ENCODE measurements around the gene CELF2. TPM values are rescaled to one million over a fixed set of nuclear protein-coding genes. Genes with fewer than 3 reads are reported as not detected.

Gene CELF2
- polyA plus RNA-seq, 2 donors: 2.2 to 4.0 TPM

GRCh38 chr10:11212288-11213085 lies 194.8 kb downstream of the CELF2 start:
- WGBS, 2 donors: 69 to 73% methylated on average over 7 of the region's 7 CpGs
- H3K9me3 ChIP-seq (ENCODE audit: control insufficient read depth in 2 of 2, insufficient read depth in 1 of 2, low read depth in 1 of 2, low read length in 1 of 2): no peaks in the 10 kb centered on the region
- H3K4me3 ChIP-seq (ENCODE audit: low read depth in 1 of 2, low read length in 2 of 2): no peak overlapping the region
- H3K27ac ChIP-seq (ENCODE audit: low read depth in 2 of 2, low read length in 1 of 2): no peak overlapping the region
- no peaks in the 10 kb centered on the region for H3K27me3 ChIP-seq (ENCODE audit: control insufficient read depth in 1 of 2, insufficient read depth in 2 of 2, low read length in 2 of 2)
- no peaks in the 10 kb centered on the region for H3K36me3 ChIP-seq (ENCODE audit: control insufficient read depth in 2 of 2, insufficient read depth in 2 of 2, low read length in 1 of 2)
- H3K4me1 ChIP-seq (ENCODE audit: control insufficient read depth in 2 of 2, insufficient read depth in 2 of 2, low read length in 1 of 2): peaks cover 0 to 3% of the 10 kb centered on the region in 2 donors

DNA sequence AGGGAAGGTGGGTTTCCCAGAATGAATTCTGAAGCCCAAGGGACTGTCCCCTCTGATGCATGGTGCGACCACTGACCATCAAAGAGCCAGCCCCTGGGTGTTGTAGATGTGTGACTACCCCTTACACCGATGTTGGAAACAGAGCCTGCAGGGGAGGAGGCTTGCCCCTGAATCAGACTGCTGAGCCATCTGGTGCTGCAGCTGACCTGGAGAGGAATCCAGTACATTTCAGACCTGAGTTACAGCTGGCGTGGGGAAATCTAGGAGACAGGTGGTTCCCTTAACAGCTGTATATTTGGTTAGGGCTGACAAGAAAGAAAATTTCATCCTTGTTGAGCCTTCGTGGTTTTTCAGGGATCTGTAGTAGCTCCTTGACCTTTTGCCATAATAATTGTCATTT lies 195.5 kb downstream of the CELF2 start:
- Histone ChIP-seq H3K4me1 (ENCODE audit: control insufficient read depth in 2 of 2, insufficient read depth in 2 of 2, low read length in 1 of 2) (peaks cover 0 to 1% of the 10 kb centered on the region in 2 donors), H3K27ac (ENCODE audit: low read depth in 2 of 2, low read length in 1 of 2) (no peak overlapping the region), H3K4me3 (ENCODE audit: low read depth in 1 of 2, low read length in 2 of 2) (no peak overlapping the region), H3K36me3 (ENCODE audit: control insufficient read depth in 2 of 2, insufficient read depth in 2 of 2, low read length in 1 of 2) (no peaks in the 10 kb centered on the region), H3K27me3 (ENCODE audit: control insufficient read depth in 1 of 2, insufficient read depth in 2 of 2, low read length in 2 of 2) (no peaks in the 10 kb centered on the region), H3K9me3 (ENCODE audit: control insufficient read depth in 2 of 2, insufficient read depth in 1 of 2, low read depth in 1 of 2, low read length in 1 of 2) (no peaks in the 10 kb centered on the region)
- 71 to 76% methylated on average over 4 of the region's 4 CpGs for WGBS, 2 donors

DNA sequence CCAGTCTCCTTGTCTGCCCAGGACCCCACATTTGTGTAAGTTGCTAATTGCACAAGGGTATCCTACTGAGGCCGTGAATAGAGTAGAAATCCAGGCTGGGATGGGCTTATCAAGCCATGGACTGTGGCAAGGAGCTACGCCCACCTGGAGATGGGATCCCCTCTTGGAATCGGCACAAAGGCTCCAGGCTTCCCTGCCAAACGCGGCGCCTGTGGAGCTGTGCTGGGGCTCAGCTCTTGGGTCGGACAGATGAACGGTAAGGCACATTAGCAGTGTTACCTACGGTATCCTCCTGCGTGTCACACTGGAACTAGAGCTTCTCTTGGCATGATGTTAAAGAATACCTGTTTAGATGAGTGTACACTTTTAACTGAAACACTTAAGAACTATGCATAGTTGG lies 196.7 kb downstream of the CELF2 start:
- WGBS, 2 donors: 88 to 91% methylated on average over 10 of the region's 10 CpGs
- Histone ChIP-seq H3K9me3 (ENCODE audit: control insufficient read depth in 2 of 2, insufficient read depth in 1 of 2, low read depth in 1 of 2, low read length in 1 of 2) (no peaks in the 10 kb centered on the region), H3K4me1 (ENCODE audit: control insufficient read depth in 2 of 2, insufficient read depth in 2 of 2, low read length in 1 of 2) (no peaks in the 10 kb centered on the region), H3K27me3 (ENCODE audit: control insufficient read depth in 1 of 2, insufficient read depth in 2 of 2, low read length in 2 of 2) (no peaks in the 10 kb centered on the region), H3K27ac (ENCODE audit: low read depth in 2 of 2, low read length in 1 of 2) (no peak overlapping the region), H3K4me3 (ENCODE audit: low read depth in 1 of 2, low read length in 2 of 2) (no peak overlapping the region), H3K36me3 (ENCODE audit: control insufficient read depth in 2 of 2, insufficient read depth in 2 of 2, low read length in 1 of 2) (no peaks in the 10 kb centered on the region)

- 85 to 90% methylated on average over 4 of the region's 4 CpGs for WGBS, 2 donors
- Histone ChIP-seq H3K27ac (ENCODE audit: low read depth in 2 of 2, low read length in 1 of 2) (no peak overlapping the region), H3K4me3 (ENCODE audit: low read depth in 1 of 2, low read length in 2 of 2) (no peak overlapping the region), H3K9me3 (ENCODE audit: control insufficient read depth in 2 of 2, insufficient read depth in 1 of 2, low read depth in 1 of 2, low read length in 1 of 2) (no peaks in the 10 kb centered on the region), H3K36me3 (ENCODE audit: control insufficient read depth in 2 of 2, insufficient read depth in 2 of 2, low read length in 1 of 2) (no peaks in the 10 kb centered on the region), H3K4me1 (ENCODE audit: control insufficient read depth in 2 of 2, insufficient read depth in 2 of 2, low read length in 1 of 2) (no peaks in the 10 kb centered on the region), H3K27me3 (ENCODE audit: control insufficient read depth in 1 of 2, insufficient read depth in 2 of 2, low read length in 2 of 2) (no peaks in the 10 kb centered on the region)
Measured at GRCh38 chr10:11215471-11215870, 197.8 kb downstream of the CELF2 start.

DNA sequence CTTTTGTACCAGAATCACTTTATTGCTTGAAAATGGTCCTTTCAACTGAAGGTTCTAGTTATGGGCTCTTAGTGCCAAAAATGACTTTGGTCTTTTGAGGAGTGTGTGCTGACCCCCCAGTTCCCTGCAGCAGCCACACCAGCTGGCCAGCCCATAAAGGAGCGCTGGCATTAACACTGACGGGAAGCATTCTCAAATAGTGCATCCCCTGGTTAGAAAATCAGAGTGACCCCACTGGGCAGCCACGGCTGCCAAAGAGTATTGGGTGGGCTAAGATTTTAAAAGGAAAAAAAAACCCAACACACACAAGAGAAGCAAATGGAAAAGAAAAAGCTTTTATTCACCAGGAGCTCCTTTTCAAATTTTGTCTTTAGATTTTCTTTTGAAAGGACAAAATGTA lies 199.8 kb downstream of the CELF2 start:
- no peaks in the 10 kb centered on the region for H3K27me3 ChIP-seq (ENCODE audit: control insufficient read depth in 1 of 2, insufficient read depth in 2 of 2, low read length in 2 of 2)
- no peaks in the 10 kb centered on the region for H3K9me3 ChIP-seq (ENCODE audit: control insufficient read depth in 2 of 2, insufficient read depth in 1 of 2, low read depth in 1 of 2, low read length in 1 of 2)
- 85 to 89% methylated on average over 3 of the region's 3 CpGs for WGBS, 2 donors
- no peak overlapping the region for H3K27ac ChIP-seq (ENCODE audit: low read depth in 2 of 2, low read length in 1 of 2)
- no peaks in the 10 kb centered on the region for H3K4me1 ChIP-seq (ENCODE audit: control insufficient read depth in 2 of 2, insufficient read depth in 2 of 2, low read length in 1 of 2)
- no peaks in the 10 kb centered on the region for H3K36me3 ChIP-seq (ENCODE audit: control insufficient read depth in 2 of 2, insufficient read depth in 2 of 2, low read length in 1 of 2)
- H3K4me3 ChIP-seq (ENCODE audit: low read depth in 1 of 2, low read length in 2 of 2): no peak overlapping the region

DNA sequence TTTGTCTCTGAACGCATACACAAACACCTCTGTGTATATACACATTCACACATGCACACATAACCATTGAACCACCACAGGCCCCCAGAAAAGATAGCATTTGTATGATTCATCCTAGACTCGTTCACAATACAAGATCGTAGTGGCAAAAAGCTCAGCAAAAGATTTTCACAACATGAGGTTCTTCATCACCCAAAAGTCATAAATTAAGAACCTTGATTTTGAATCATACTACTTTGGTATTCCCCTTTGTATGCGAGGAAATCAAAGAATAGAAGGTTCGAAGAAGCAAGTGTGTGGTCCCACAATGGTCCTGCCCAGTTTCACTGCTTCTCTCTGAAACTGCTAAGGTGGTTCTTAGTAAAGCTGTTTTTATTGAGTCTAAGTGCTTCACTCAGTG lies 200.7 kb downstream of the CELF2 start:
- H3K4me1 ChIP-seq (ENCODE audit: control insufficient read depth in 2 of 2, insufficient read depth in 2 of 2, low read length in 1 of 2): no peaks in the 10 kb centered on the region
- no peak overlapping the region for H3K4me3 ChIP-seq (ENCODE audit: low read depth in 1 of 2, low read length in 2 of 2)
- no peaks in the 10 kb centered on the region for H3K9me3 ChIP-seq (ENCODE audit: control insufficient read depth in 2 of 2, insufficient read depth in 1 of 2, low read depth in 1 of 2, low read length in 1 of 2)
- no peaks in the 10 kb centered on the region for H3K36me3 ChIP-seq (ENCODE audit: control insufficient read depth in 2 of 2, insufficient read depth in 2 of 2, low read length in 1 of 2)
- H3K27ac ChIP-seq (ENCODE audit: low read depth in 2 of 2, low read length in 1 of 2): no peak overlapping the region
- 65 to 74% methylated on average over 5 of the region's 5 CpGs for WGBS, 2 donors
- no peaks in the 10 kb centered on the region for H3K27me3 ChIP-seq (ENCODE audit: control insufficient read depth in 1 of 2, insufficient read depth in 2 of 2, low read length in 2 of 2)

DNA sequence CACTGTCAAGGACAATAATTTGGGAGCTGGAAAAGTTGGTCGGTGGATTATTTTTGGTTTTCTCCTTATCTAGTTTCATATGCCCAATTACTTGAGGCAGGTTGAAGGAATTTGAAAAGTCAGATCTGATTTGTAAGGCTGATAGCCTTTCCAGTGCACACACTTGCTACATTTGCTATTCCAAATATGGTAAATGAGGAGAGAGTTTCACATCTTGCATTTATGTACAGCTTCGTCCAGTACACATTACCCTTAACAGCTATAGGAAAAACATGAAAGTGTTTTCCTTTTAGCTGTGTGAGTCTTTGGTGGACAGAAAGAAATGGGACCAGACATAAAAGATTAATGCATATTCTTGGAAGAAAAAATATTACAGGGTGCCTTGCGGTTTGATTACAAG lies 201.8 kb downstream of the CELF2 start:
- WGBS, 2 donors: 85 to 87% methylated on average over 3 of the region's 3 CpGs
- Histone ChIP-seq H3K36me3 (ENCODE audit: control insufficient read depth in 2 of 2, insufficient read depth in 2 of 2, low read length in 1 of 2) (no peaks in the 10 kb centered on the region), H3K27ac (ENCODE audit: low read depth in 2 of 2, low read length in 1 of 2) (no peak overlapping the region), H3K9me3 (ENCODE audit: control insufficient read depth in 2 of 2, insufficient read depth in 1 of 2, low read depth in 1 of 2, low read length in 1 of 2) (no peaks in the 10 kb centered on the region), H3K27me3 (ENCODE audit: control insufficient read depth in 1 of 2, insufficient read depth in 2 of 2, low read length in 2 of 2) (no peaks in the 10 kb centered on the region), H3K4me1 (ENCODE audit: control insufficient read depth in 2 of 2, insufficient read depth in 2 of 2, low read length in 1 of 2) (no peaks in the 10 kb centered on the region), H3K4me3 (ENCODE audit: low read depth in 1 of 2, low read length in 2 of 2) (no peak overlapping the region)

- H3K4me1 ChIP-seq (ENCODE audit: control insufficient read depth in 2 of 2, insufficient read depth in 2 of 2, low read length in 1 of 2): peaks cover 6 to 17% of the 10 kb centered on the region in 2 donors
- H3K36me3 ChIP-seq (ENCODE audit: control insufficient read depth in 2 of 2, insufficient read depth in 2 of 2, low read length in 1 of 2): no peaks in the 10 kb centered on the region
- H3K27me3 ChIP-seq (ENCODE audit: control insufficient read depth in 1 of 2, insufficient read depth in 2 of 2, low read length in 2 of 2): no peaks in the 10 kb centered on the region
- H3K4me3 ChIP-seq (ENCODE audit: low read depth in 1 of 2, low read length in 2 of 2): no peak overlapping the region
- H3K27ac ChIP-seq (ENCODE audit: low read depth in 2 of 2, low read length in 1 of 2): no peak overlapping the region
- WGBS, 2 donors: 86 to 92% methylated on average over 9 of the region's 9 CpGs
- no peaks in the 10 kb centered on the region for H3K9me3 ChIP-seq (ENCODE audit: control insufficient read depth in 2 of 2, insufficient read depth in 1 of 2, low read depth in 1 of 2, low read length in 1 of 2)
Measured at GRCh38 chr10:11223081-11223480, 205.4 kb downstream of the CELF2 start.

DNA sequence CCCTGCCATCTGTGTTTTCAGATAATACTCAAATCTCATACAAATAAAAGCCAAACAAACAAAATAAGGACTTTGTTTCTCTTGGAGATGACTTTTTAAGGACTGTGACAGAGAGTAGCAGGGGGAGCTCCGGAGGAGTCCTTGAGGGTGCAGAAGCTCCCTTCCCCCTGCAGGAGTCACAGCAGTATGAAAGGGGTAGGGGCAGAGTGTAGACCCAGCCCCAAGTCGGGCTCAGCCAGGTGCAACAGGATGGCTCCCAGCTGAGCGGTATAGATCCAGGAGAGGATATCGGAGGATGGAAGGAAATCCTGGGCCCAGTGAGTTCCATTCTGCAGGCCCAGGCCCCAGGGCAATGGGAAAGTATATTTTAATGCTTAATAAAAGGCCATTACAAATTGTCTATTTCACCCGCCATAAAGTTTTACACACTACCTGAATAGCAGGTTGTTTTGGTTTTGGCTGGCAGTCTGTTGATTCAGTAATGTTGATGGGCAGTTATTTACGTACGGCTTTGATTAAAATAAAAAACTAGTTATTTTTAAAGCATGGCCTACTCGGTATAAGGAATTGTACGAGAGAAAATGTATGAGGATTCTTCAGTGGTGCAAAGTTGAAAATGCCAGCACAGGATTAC lies 206.0 kb downstream of the CELF2 start:
- no peak overlapping the region for H3K4me3 ChIP-seq (ENCODE audit: low read depth in 1 of 2, low read length in 2 of 2)
- H3K27me3 ChIP-seq (ENCODE audit: control insufficient read depth in 1 of 2, insufficient read depth in 2 of 2, low read length in 2 of 2): no peaks in the 10 kb centered on the region
- no peaks in the 10 kb centered on the region for H3K36me3 ChIP-seq (ENCODE audit: control insufficient read depth in 2 of 2, insufficient read depth in 2 of 2, low read length in 1 of 2)
- peaks cover 6 to 17% of the 10 kb centered on the region in 2 donors for H3K4me1 ChIP-seq (ENCODE audit: control insufficient read depth in 2 of 2, insufficient read depth in 2 of 2, low read length in 1 of 2)
- 91% methylated on average over 9 of the region's 9 CpGs for WGBS, 2 donors
- no peaks in the 10 kb centered on the region for H3K9me3 ChIP-seq (ENCODE audit: control insufficient read depth in 2 of 2, insufficient read depth in 1 of 2, low read depth in 1 of 2, low read length in 1 of 2)
- H3K27ac ChIP-seq (ENCODE audit: low read depth in 2 of 2, low read length in 1 of 2): no peak overlapping the region

- Histone ChIP-seq H3K4me3 (ENCODE audit: low read depth in 1 of 2, low read length in 2 of 2) (no peak overlapping the region), H3K27me3 (ENCODE audit: control insufficient read depth in 1 of 2, insufficient read depth in 2 of 2, low read length in 2 of 2) (no peaks in the 10 kb centered on the region), H3K36me3 (ENCODE audit: control insufficient read depth in 2 of 2, insufficient read depth in 2 of 2, low read length in 1 of 2) (no peaks in the 10 kb centered on the region), H3K27ac (ENCODE audit: low read depth in 2 of 2, low read length in 1 of 2) (no peak overlapping the region), H3K4me1 (ENCODE audit: control insufficient read depth in 2 of 2, insufficient read depth in 2 of 2, low read length in 1 of 2) (peaks cover 6 to 17% of the 10 kb centered on the region in 2 donors), H3K9me3 (ENCODE audit: control insufficient read depth in 2 of 2, insufficient read depth in 1 of 2, low read depth in 1 of 2, low read length in 1 of 2) (no peaks in the 10 kb centered on the region)
- WGBS, 2 donors: 94 to 96% methylated on average over 5 of the region's 5 CpGs
Measured at GRCh38 chr10:11224321-11224720, 206.6 kb downstream of the CELF2 start.
